Measurements from ENCODE around the gene FGFRL1.

FGFRL1 gene

GRCh38 chr4:972651-973424 lies 38.6 kb upstream of the FGFRL1 start:
- in situ Hi-C loops (cut with HindIII; ENCODE audit: low sequenced_read_pairs), result loop anchor here (10.0 kb wide), 1 partner anchor 82 kb away; no protein-coding TSS in a partner anchor

GRCh38 chr4:973431-974397 lies 37.7 kb upstream of the FGFRL1 start, which contains the start of gene DGKQ:
Gene DGKQ (minus strand): TSS chr4:973569. CDS start chr4:973482, 87 bp downstream.
- in situ Hi-C loops (cut with HindIII; ENCODE audit: low sequenced_read_pairs), result loop anchor here (10.0 kb wide), 1 partner anchor 81 kb away; no protein-coding TSS in a partner anchor

GRCh38 chr4:974668-975067 lies 36.8 kb upstream of the FGFRL1 start:
- in situ Hi-C loops (cut with HindIII; ENCODE audit: low sequenced_read_pairs), result loop anchor here (10.0 kb wide), 1 partner anchor 80 kb away; no protein-coding TSS in a partner anchor

GRCh38 chr4:976016-976415 lies 35.4 kb upstream of the FGFRL1 start:
- in situ Hi-C loops (cut with HindIII; ENCODE audit: low sequenced_read_pairs), result loop anchor here (10.0 kb wide), 1 partner anchor 79 kb away; no protein-coding TSS in a partner anchor

- in situ Hi-C loops (cut with HindIII; ENCODE audit: low sequenced_read_pairs), result loop anchor here (10.0 kb wide), 1 partner anchor 76 kb away; no protein-coding TSS in a partner anchor
Observed at GRCh38 chr4:978957-979701, 32.3 kb upstream of the FGFRL1 start.

GRCh38 chr4:982291-982690 lies 29.1 kb upstream of the FGFRL1 start:
- in situ Hi-C loops (cut with HindIII; ENCODE audit: low sequenced_read_pairs), result no loop called here

- in situ Hi-C loops (cut with HindIII; ENCODE audit: low sequenced_read_pairs), result no loop called here
Observed at GRCh38 chr4:982814-983213, 28.6 kb upstream of the FGFRL1 start.

- in situ Hi-C loops (cut with HindIII; ENCODE audit: low sequenced_read_pairs), result no loop called here
Observed at GRCh38 chr4:984336-985054, 26.9 kb upstream of the FGFRL1 start.

- in situ Hi-C loops (cut with HindIII; ENCODE audit: low sequenced_read_pairs), result no loop called here
Observed at GRCh38 chr4:985123-985830, 26.1 kb upstream of the FGFRL1 start.

- in situ Hi-C loops (cut with HindIII; ENCODE audit: low sequenced_read_pairs), result no loop called here
Observed at GRCh38 chr4:986428-986878, 25.0 kb upstream of the FGFRL1 start.

- in situ Hi-C loops (cut with HindIII; ENCODE audit: low sequenced_read_pairs), result no loop called here
Observed at GRCh38 chr4:986879-987623, 24.4 kb upstream of the FGFRL1 start, which contains the start of gene IDUA. Gene IDUA (plus strand): TSS chr4:987044. CDS start chr4:987085, 41 bp downstream.

GRCh38 chr4:987624-988513 lies 23.6 kb upstream of the FGFRL1 start:
- in situ Hi-C loops (cut with HindIII; ENCODE audit: low sequenced_read_pairs), result no loop called here

- in situ Hi-C loops (cut with HindIII; ENCODE audit: low sequenced_read_pairs), result no loop called here
Observed at GRCh38 chr4:988726-989721, 22.4 kb upstream of the FGFRL1 start.

GRCh38 chr4:989722-990471 lies 21.5 kb upstream of the FGFRL1 start:
- in situ Hi-C loops (cut with HindIII; ENCODE audit: low sequenced_read_pairs), result no loop called here

- in situ Hi-C loops (cut with HindIII; ENCODE audit: low sequenced_read_pairs), result no loop called here
Observed at GRCh38 chr4:990746-991367, 20.6 kb upstream of the FGFRL1 start.

All from DLD1 (cell line).